Lower leg skin (tissue), 4 donors: ENCODE results near the gene SKI. TPM values are rescaled to one million over a fixed set of nuclear protein-coding genes. Genes with fewer than 3 reads are reported as not detected.

Source experiments
- DNase-seq, 2 donors: peaks; one replicate each; pipeline ENCODE4 v3.0.0-alpha.2; 2019; ENCODE audit warnings: low spot score in 2 of 2
- H3K4me3 ChIP-seq: fragments of 200-600 bp; sonication (generic); 2 replicates; pipeline ENCODE4 v1.5.1; 2017; ENCODE audit warnings: mild to moderate bottlenecking, low read depth; ENCODE audit not compliant: poor library complexity, severe bottlenecking
- POLR2A ChIP-seq, 2 donors: fragments of 450-650 bp; IDR thresholded peaks; one replicate each; pipeline ENCODE4 v1.6.1; 2016 to 2017; ENCODE audit warnings: antibody characterized with exemption in 2 of 2, mild to moderate bottlenecking in 1 of 2, moderate library complexity in 1 of 2
- WGBS, 2 donors: methylation state at CpG; one replicate each; pipeline ENCODE4 v1.1.5; 2018; 5-methylcytosine and 5-hydroxymethylcytosine counted together
- intact Hi-C: fragments of 100-400 bp; cut with DNase I; formaldehyde crosslinking; loops from one replicate; pipeline ENCODE4 v1.15.0; 2023; ENCODE audit warnings: low total_unique reads
- total RNA-seq, 4 donors: library from RNA; depleted of rRNA; stranded (reverse); fragments of >200 nt; gene quantifications; one replicate each; pipeline ENCODE4 v1.1.0, GENCODE V29; 2016
- TF ChIP-seq, protein P1 (sequence below), 3 donors: fragments of 450-650 bp; IDR thresholded peaks; one replicate each; pipeline ENCODE4 v1.5.1; 2016; ENCODE audit warnings: antibody characterized with exemption in 3 of 3, mild to moderate bottlenecking in 3 of 3, moderate library complexity in 2 of 3

Gene SKI
- total RNA-seq, 4 donors from 2014 or later: 67.3 to 80.8 (median 75.4) TPM

DNA sequence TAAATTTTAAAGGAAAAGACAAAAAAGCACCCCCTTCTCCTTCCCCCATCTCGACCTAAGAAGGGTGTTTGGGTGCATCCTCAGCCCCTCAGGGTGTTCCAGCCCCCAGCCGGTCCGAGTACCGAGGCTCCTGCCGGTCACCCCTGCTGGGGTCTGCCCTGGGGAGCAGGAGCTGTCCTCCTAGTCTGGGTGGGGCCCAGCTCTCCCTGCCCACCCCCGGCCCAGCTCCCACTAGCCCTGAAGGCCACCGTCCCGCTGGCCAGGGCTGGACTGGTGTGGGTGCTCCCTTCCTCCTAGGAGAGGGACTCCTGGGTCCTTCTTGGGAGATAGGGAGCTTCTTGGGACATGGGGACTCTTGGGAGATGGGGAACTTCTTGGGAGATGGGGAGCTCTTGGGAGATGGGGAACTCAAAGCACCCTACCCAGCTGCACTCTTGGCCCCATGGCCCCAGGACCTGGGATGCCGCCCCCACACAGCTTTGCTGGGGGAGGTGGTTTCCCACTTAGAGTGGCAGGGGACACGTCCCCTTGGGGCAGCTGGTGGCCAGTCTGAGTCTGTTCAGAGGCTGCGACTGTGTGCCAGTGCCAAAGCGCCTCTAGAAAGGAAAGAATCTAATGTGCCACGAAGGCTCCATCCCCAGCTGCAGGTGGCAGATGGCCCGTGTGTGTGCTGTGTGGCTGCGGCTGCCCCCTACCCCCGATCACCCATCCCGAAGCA lies 118.7 kb downstream of the SKI start:
- TF ChIP-seq, protein P1, sequence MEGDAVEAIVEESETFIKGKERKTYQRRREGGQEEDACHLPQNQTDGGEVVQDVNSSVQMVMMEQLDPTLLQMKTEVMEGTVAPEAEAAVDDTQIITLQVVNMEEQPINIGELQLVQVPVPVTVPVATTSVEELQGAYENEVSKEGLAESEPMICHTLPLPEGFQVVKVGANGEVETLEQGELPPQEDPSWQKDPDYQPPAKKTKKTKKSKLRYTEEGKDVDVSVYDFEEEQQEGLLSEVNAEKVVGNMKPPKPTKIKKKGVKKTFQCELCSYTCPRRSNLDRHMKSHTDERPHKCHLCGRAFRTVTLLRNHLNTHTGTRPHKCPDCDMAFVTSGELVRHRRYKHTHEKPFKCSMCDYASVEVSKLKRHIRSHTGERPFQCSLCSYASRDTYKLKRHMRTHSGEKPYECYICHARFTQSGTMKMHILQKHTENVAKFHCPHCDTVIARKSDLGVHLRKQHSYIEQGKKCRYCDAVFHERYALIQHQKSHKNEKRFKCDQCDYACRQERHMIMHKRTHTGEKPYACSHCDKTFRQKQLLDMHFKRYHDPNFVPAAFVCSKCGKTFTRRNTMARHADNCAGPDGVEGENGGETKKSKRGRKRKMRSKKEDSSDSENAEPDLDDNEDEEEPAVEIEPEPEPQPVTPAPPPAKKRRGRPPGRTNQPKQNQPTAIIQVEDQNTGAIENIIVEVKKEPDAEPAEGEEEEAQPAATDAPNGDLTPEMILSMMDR (IDR thresholded peaks at IDR 0.05): no peak
- no peak for TF ChIP-seq POLR2A (IDR thresholded peaks at IDR 0.05)
- WGBS, 2 donors: 86 to 87% methylated on average over 8 to 14 of the region's 17 CpGs
- DNase-seq: peak in 1 of 2 donors; percentile 62
- intact Hi-C loops: no loop called here
- no peak overlapping the region for H3K4me3 ChIP-seq

DNA sequence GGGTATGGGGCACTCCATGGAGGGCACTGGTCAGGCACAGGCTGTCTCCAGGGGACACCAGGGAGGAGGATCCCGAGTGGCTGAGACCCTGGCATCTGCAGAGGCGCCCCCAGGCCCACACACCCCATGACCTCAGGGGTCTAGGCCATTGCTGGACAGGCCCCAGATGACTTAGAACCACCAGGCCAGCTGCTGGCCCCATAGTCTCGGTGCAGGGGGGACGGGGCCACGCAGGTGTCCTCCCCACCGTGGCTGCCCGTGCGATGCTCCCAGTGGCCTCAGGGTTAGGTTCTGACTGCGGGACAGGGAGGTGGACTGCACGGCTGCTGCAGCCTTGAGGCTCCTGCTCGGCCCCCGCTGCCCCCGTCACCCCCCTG lies 119.3 kb downstream of the SKI start:
- WGBS, 2 donors: 89 to 94% methylated on average over 8 to 12 of the region's 13 CpGs
- DNase-seq: peak in 1 of 2 donors; percentile 80
- H3K4me3 ChIP-seq: no peak overlapping the region
- TF ChIP-seq, protein P1 (IDR thresholded peaks at IDR 0.05): no peak
- TF ChIP-seq POLR2A (IDR thresholded peaks at IDR 0.05): no peak
- intact Hi-C loops: no loop called here

DNA sequence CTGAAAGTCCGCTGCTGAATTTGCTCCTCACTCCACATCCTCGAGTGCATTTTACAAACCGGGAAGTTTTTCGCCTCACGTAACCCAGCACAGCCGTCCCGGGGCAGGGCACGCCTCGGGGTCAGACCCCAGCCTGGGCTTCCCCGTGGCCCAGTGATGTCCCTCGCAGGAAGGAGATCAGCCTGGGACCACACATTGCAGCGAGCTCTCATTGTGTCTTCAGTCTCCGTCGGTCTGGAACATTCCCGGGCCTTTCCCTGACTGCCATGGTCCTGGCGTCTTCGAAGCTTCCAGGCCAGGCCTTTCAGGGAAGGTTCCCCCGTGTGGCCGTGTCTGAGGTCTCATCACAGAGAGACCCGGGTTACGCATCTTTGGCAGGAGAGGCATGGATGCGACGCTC lies 119.8 kb downstream of the SKI start:
- no peak overlapping the region for H3K4me3 ChIP-seq
- intact Hi-C loops: no loop called here
- peak in 1 of 2 donors; percentile 70 for DNase-seq
- WGBS, 2 donors: 86 to 89% methylated on average over 17 to 23 of the region's 23 CpGs
- no peak for TF ChIP-seq POLR2A (IDR thresholded peaks at IDR 0.05)
- TF ChIP-seq, protein P1 (IDR thresholded peaks at IDR 0.05): no peak

DNA sequence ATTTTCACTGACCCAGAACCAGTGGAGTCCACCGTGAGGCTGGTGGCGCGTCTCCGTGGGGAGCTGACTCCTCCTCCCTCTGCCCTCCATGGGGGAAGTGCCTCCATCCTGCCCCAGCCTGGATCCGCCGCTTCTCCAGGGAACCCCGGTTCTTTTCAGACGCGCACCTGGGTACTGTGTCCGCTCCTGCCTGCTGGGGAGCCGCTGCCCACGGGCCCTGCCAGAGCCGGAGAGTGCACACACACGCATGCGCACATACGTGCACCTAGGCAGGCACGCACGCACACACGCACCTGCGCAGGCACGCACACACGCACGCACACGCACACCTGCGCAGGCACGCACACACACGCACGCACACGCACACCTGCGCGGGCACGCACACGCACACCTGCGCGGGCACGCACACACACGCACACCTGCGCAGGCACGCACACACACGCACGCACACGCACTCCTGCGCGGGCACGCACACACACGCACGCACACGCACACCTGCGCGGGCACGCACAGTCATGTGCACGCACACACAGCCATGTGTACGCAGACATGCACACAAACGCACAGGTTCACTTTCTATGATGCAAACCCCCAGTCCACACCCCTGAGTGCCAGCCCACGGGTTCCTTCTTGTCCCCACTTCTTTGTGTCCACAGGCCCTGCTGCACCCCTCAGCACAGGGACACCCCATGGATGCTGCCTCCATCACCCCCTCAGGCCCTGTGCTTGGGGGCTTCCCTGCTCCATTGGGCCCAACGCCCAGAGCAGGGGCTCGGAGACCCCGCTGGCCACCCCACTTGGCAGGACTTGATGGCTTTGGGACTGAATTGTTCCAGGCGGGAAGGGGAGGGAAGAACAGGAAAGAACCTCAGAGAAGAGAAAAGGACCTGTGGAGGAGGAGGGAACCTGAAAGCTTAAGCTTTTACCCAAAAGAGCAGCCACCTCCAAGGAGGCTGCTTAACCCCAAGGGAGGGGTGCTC lies 120.5 kb downstream of the SKI start:
- intact Hi-C loops: no loop called here
- DNase-seq: peak in 1 of 2 donors; percentile 68
- no peak overlapping the region for H3K4me3 ChIP-seq
- TF ChIP-seq POLR2A (IDR thresholded peaks at IDR 0.05): no peak
- TF ChIP-seq, protein P1 (IDR thresholded peaks at IDR 0.05): no peak
- 85 to 94% methylated on average over 51 to 59 of the region's 59 CpGs for WGBS, 2 donors

DNA sequence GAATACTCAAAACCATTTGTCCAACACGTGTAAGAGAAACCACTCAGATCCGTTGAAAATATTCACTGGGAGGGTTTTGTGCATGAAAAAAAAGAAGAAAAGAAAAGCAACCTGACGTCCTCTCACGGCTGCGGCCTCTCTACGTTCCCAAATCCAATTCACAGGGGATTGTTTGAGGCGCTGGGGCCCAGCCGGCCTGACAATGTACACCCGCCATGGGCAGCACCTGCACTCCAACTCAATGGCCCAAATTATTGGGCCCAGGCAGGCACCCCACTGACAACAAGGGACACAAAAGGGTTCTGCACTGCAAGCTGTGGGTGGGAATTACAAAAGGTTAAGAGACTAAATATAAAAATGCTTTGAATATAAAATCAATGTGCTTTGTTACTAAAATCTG lies 121.7 kb downstream of the SKI start:
- TF ChIP-seq, protein P1 (IDR thresholded peaks at IDR 0.05): no peak
- TF ChIP-seq POLR2A (IDR thresholded peaks at IDR 0.05): no peak
- 80 to 81% methylated on average over 9 of the region's 9 CpGs for WGBS, 2 donors
- intact Hi-C loops: no loop called here
- DNase-seq: peak in 1 of 2 donors; percentile 79
- H3K4me3 ChIP-seq: no peak overlapping the region
